Body of pancreas (tissue), 4 donors: ENCODE data around the gene ETV5. TPM values are rescaled to one million over a fixed set of nuclear protein-coding genes. Genes with fewer than 3 reads are reported as not detected.

Experiments
- ATAC-seq: fragments of 150-250 bp; one replicate; pipeline ENCODE4 v1.9.1; 2016
- DNase-seq, 4 donors: peaks; one replicate each; pipeline ENCODE4 v3.0.0-alpha.2; 2019
- H3K27ac ChIP-seq, 4 donors: fragments of 200-600 bp; sonication (generic); 1 replicate in 3 of 4; 2 replicates in 1 of 4; pipeline versions ENCODE4 v1.5.1 to v1.6.1; 2016 to 2019; ENCODE audit warnings: mild to moderate bottlenecking in 1 of 4, mixed read lengths in 1 of 4, moderate library complexity in 1 of 4
- H3K27me3 ChIP-seq, 2 donors: fragments of 200-600 bp; sonication (generic); one replicate each; pipeline ENCODE4 v1.6.0; 2016; ENCODE audit warnings: mild to moderate bottlenecking in 1 of 2
- H3K36me3 ChIP-seq, 2 donors: fragments of 200-600 bp; sonication (generic); replicated peaks in 1 of 2; 2 replicates each; pipeline ENCODE4 v1.5.1; 2016; ENCODE audit warnings: low read depth in 2 of 2; ENCODE audit not compliant: insufficient read depth in 1 of 2
- H3K4me1 ChIP-seq: fragments of 200-600 bp; sonication (generic); one replicate; pipeline ENCODE4 v1.6.0; 2016
- H3K4me3 ChIP-seq, 2 donors: fragments of 200-600 bp; sonication (generic); 1 replicate in 1 of 2; 2 replicates in 1 of 2; pipeline ENCODE4 v1.5.1; 2016 to 2019
- H3K9me3 ChIP-seq, 3 donors: fragments of 200-600 bp; sonication (generic); 1 replicate in 2 of 3; 2 replicates in 1 of 3; pipeline ENCODE4 v1.5.1; 2016
- CTCF ChIP-seq, 7 experiments: fragments of 450-650 bp in 4 of 7; fragments of 200-600 bp in 3 of 7; sonication (generic) in 3 of 7; IDR thresholded peaks; one replicate each; pipeline ENCODE4 v1.5.1; 2016 to 2019; ENCODE audit warnings: antibody characterized with exemption in 7 of 7
- POLR2A ChIP-seq, 3 donors: fragments of 450-650 bp; IDR thresholded peaks; one replicate each; pipeline ENCODE4 v1.6.1; 2016; ENCODE audit warnings: antibody characterized with exemption in 3 of 3, mild to moderate bottlenecking in 2 of 3
- WGBS, 2 donors: methylation state at CpG; one replicate each; pipeline ENCODE4 v1.1.5; 2017; 5-methylcytosine and 5-hydroxymethylcytosine counted together
- intact Hi-C: fragments of 100-400 bp; cut with DNase I; formaldehyde crosslinking; loops from one replicate; pipeline ENCODE4 v1.15.1; 2023
- total RNA-seq, 2 donors: library from RNA; depleted of rRNA; stranded (reverse); fragments of >200 nt; gene quantifications; one replicate each; pipeline ENCODE4 v1.1.0, GENCODE V29; 2016

The ETV5 gene
- total RNA-seq, 2 donors from 2014 or later: 14.5 to 39.2 TPM

GRCh38 chr3:186070133-186070532 is 38.8 kb downstream of the ETV5 start:
- Histone ChIP-seq H3K9me3 (no peaks in the 10 kb centered on the region), H3K4me3 (no peak overlapping the region), H3K27ac (no peak overlapping the region), H3K4me1 (no peaks in the 10 kb centered on the region), H3K27me3 (no peaks in the 10 kb centered on the region), H3K36me3 (no peaks in the 10 kb centered on the region)
- intact Hi-C loops: no loop called here
- DNase-seq (no peak), ATAC-seq (no peak)
- 91 to 96% methylated on average over 9 of the region's 9 CpGs for WGBS, 2 donors
- TF ChIP-seq POLR2A (IDR thresholded peaks at IDR 0.05): no peak
- no peak for TF ChIP-seq CTCF (IDR thresholded peaks at IDR 0.05)

GRCh38 chr3:186069199-186069598 is 39.7 kb downstream of the ETV5 start:
- intact Hi-C loops: no loop called here
- no peaks in the 10 kb centered on the region for H3K9me3 ChIP-seq
- 92 to 95% methylated on average over 9 of the region's 9 CpGs for WGBS, 2 donors

GRCh38 chr3:186068243-186068552 is 40.7 kb downstream of the ETV5 start:
- no peaks in the 10 kb centered on the region for H3K4me1 ChIP-seq
- no peaks in the 10 kb centered on the region for H3K9me3 ChIP-seq
- ATAC-seq: no peak
- DNase-seq: no peak
- intact Hi-C loops: no loop called here
- 44 to 57% methylated on average over 2 of the region's 2 CpGs for WGBS, 2 donors
- H3K4me3 ChIP-seq: no peak overlapping the region
- no peak overlapping the region for H3K27ac ChIP-seq
- H3K27me3 ChIP-seq: no peaks in the 10 kb centered on the region
- H3K36me3 ChIP-seq: peaks cover 0 to 8% of the 10 kb centered on the region in 2 donors
- TF ChIP-seq POLR2A (IDR thresholded peaks at IDR 0.05) (no peak), CTCF (IDR thresholded peaks at IDR 0.05) (no peak)

More at GRCh38 chr3:186069199-186069598, 39.7 kb downstream of the ETV5 start:
- H3K4me1 ChIP-seq: no peaks in the 10 kb centered on the region
- H3K27me3 ChIP-seq: no peaks in the 10 kb centered on the region
- no peak overlapping the region for H3K27ac ChIP-seq
- TF ChIP-seq POLR2A (IDR thresholded peaks at IDR 0.05) (no peak), CTCF (IDR thresholded peaks at IDR 0.05) (no peak)
- ATAC-seq (no peak), DNase-seq (no peak)
- H3K36me3 ChIP-seq: peaks cover 0 to 4% of the 10 kb centered on the region in 2 donors
- H3K4me3 ChIP-seq: no peak overlapping the region

- intact Hi-C loops: no loop called here
- 91 to 95% methylated on average over 9 of the region's 9 CpGs for WGBS, 2 donors
Measured at GRCh38 chr3:186067360-186068242, 41.3 kb downstream of the ETV5 start.

More at GRCh38 chr3:186067360-186068242, 41.3 kb downstream of the ETV5 start:
- Histone ChIP-seq H3K27ac (no peak overlapping the region), H3K27me3 (no peaks in the 10 kb centered on the region), H3K4me3 (no peak overlapping the region), H3K36me3 (peaks cover 0 to 8% of the 10 kb centered on the region in 2 donors), H3K9me3 (no peaks in the 10 kb centered on the region), H3K4me1 (no peaks in the 10 kb centered on the region)
- ATAC-seq: no peak
- TF ChIP-seq CTCF (IDR thresholded peaks at IDR 0.05) (no peak), POLR2A (IDR thresholded peaks at IDR 0.05) (no peak)
- DNase-seq: no peak
